Tibial artery (tissue), 4 donors: ENCODE data around the gene KCNK7.

ENCODE experiments used
- DNase-seq, 2 donors: peaks; one replicate each; pipeline ENCODE4 v3.0.0-alpha.2; 2019
- H3K27ac ChIP-seq, 2 donors: fragments of 200-600 bp; sonication (generic) in 1 of 2; 1 replicate in 1 of 2; 2 replicates in 1 of 2; pipeline ENCODE4 v1.5.1; 2018 to 2019; ENCODE audit warnings: mild to moderate bottlenecking in 1 of 2
- H3K27me3 ChIP-seq, 2 donors: fragments of 200-600 bp; sonication (generic) in 1 of 2; one replicate each; pipeline versions ENCODE4 v1.5.1 to v1.6.0; 2016 to 2019
- H3K36me3 ChIP-seq, 3 donors: fragments of 200-600 bp; sonication (generic) in 2 of 3; one replicate each; pipeline ENCODE4 v1.5.1; 2016 to 2019; ENCODE audit warnings: mild to moderate bottlenecking in 2 of 3
- H3K4me1 ChIP-seq, 4 donors: fragments of 200-600 bp; sonication (generic) in 2 of 4; 1 replicate in 3 of 4; 2 replicates in 1 of 4; pipeline ENCODE4 v1.5.1; 2016 to 2019
- H3K4me3 ChIP-seq, 2 donors: fragments of 200-600 bp; sonication (generic) in 1 of 2; 1 replicate in 1 of 2; 2 replicates in 1 of 2; pipeline ENCODE4 v1.5.1; 2018 to 2019; ENCODE audit warnings: mild to moderate bottlenecking in 2 of 2
- H3K9me3 ChIP-seq, 3 donors: fragments of 200-600 bp; sonication (generic) in 1 of 3; one replicate each; pipeline ENCODE4 v1.5.1; 2016 to 2019
- CTCF ChIP-seq, 2 experiments: fragments of 200-600 bp in 1 of 2; fragments of 450-650 bp in 1 of 2; IDR thresholded peaks; one replicate each; pipeline ENCODE4 v1.5.1; 2017 to 2019; ENCODE audit warnings: antibody characterized with exemption in 2 of 2, mild to moderate bottlenecking in 1 of 2, moderate library complexity in 1 of 2
- intact Hi-C: fragments of 100-400 bp; cut with DNase I; formaldehyde crosslinking; loops from one replicate; pipeline ENCODE4 v1.15.0; 2023; ENCODE audit warnings: low total_unique reads

The KCNK7 gene

GRCh38 chr11:65591939-65592857 lies 3.4 kb downstream of the KCNK7 start:
- Histone ChIP-seq H3K36me3 (peaks cover 32 to 58% (median 44%) of the 10 kb centered on the region in 3 donors), H3K4me3 (no peak overlapping the region), H3K27me3 (no peaks in the 10 kb centered on the region), H3K27ac (peak overlapping the region; percentile 3 to 8), H3K9me3 (no peaks in the 10 kb centered on the region), H3K4me1 (peaks cover 0 to 38% (median 28%) of the 10 kb centered on the region in 4 donors)
- intact Hi-C loops: no loop called here
- DNase-seq: peak; percentile 63 to 68
- no peak for TF ChIP-seq CTCF (IDR thresholded peaks at IDR 0.05)

DNA sequence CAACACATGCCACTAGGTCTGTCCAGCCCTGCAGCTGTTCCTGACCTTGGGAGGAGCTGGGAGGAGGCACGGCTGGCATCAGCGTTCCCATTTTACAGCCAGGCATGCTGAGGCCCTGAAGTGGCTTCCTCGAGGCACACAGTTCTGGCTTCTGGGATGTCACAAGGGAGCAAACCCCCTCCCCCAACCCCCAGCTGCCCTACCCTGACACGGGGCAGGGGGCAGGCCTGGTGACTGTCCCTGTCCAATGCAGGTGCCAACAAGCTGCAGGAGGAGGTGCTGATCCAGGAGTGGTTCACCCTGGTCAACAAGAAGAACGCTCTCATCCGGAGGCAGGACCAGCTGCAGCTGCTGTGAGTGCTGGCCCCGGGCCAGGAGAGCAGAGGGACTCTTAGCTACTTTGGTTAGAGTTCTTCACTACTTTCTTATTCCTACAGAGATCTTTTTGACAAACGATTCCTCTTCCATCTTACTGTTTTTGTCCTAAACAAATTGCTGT lies 5.3 kb downstream of the KCNK7 start:
- H3K4me3 ChIP-seq: no peak overlapping the region
- peak overlapping the region; percentile 3 to 24 for H3K27ac ChIP-seq
- H3K4me1 ChIP-seq: peaks cover 0 to 53% (median 47%) of the 10 kb centered on the region in 4 donors
- peaks cover 39 to 64% (median 56%) of the 10 kb centered on the region in 3 donors for H3K36me3 ChIP-seq
- no peak for DNase-seq
- intact Hi-C loops: no loop called here
- H3K27me3 ChIP-seq: no peaks in the 10 kb centered on the region
- H3K9me3 ChIP-seq: no peaks in the 10 kb centered on the region
- TF ChIP-seq CTCF (IDR thresholded peaks at IDR 0.05): no peak

DNA sequence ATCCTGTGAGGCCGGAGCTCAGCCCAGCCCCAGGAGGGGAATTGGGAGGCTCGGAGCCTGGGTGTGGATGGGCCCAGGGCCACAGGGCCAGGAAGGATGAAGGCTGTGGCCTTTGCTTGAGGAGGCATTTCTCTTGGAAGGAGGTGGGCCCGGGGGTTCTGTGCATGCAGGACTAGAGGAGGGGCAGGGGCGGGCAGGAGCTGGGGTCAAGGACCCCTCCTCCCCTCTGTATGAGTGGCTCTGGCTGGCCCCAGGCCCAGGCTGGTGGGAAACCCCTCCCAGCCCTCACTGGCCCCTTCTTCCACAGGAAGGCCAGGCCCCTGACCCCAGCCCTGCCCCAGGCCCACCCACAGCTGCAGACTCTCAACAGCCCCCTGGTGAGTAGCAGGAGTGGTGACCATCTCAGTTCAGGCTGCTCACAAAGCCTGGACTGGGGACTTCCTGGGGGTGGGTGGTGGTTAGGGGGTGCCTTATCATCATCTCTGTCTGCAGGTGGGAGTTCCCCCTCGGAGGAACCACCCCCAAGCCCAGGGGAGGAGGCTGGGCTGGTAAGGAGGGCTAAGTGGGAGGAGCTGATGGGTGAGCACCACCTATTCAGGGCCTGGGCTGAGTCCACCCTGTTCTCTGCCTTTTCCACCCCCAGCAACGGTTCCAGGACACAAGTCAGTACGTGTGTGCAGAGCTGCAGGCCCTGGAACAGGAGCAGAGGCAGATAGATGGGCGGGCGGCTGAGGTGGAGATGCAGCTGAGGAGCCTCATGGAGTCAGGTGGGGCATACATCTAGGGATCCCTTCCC lies 6.0 kb downstream of the KCNK7 start:
- Histone ChIP-seq H3K4me1 (peaks cover 0 to 56% (median 45%) of the 10 kb centered on the region in 4 donors), H3K36me3 (peaks cover 41 to 70% (median 60%) of the 10 kb centered on the region in 3 donors), H3K27me3 (no peaks in the 10 kb centered on the region), H3K27ac (peak overlapping the region; percentile 24 to 74), H3K4me3 (no peak overlapping the region), H3K9me3 (no peaks in the 10 kb centered on the region)
- DNase-seq: no peak
- no peak for TF ChIP-seq CTCF (IDR thresholded peaks at IDR 0.05)
- intact Hi-C loops: loop anchor here (5.0 kb wide), 1 partner anchor 47 kb away; no protein-coding TSS in a partner anchor

- Histone ChIP-seq H3K4me1 (peaks cover 0 to 47% (median 40%) of the 10 kb centered on the region in 4 donors), H3K27ac (peak overlapping the region; percentile 68 to 74), H3K4me3 (no peak overlapping the region), H3K9me3 (no peaks in the 10 kb centered on the region), H3K36me3 (peaks cover 53 to 80% (median 69%) of the 10 kb centered on the region in 3 donors), H3K27me3 (no peaks in the 10 kb centered on the region)
- peak; percentile 21 to 44 for TF ChIP-seq CTCF (IDR thresholded peaks at IDR 0.05)
- intact Hi-C loops: loop anchor here (5.0 kb wide), 1 partner anchor 46 kb away; no protein-coding TSS in a partner anchor
- peak; percentile 60 to 87 for DNase-seq
Observed at GRCh38 chr11:65588199-65589054, 7.2 kb downstream of the KCNK7 start.
